VCaP (cell line): ENCODE measurements around the gene PPP1R18.
A peak's percentile ranks its signal among the peaks of the same experiment; 100 is the strongest.

Source experiments
- H3K27ac ChIP-seq: fragments of 450-650 bp; 2 replicates; pipeline ENCODE4 v1.5.1; 2017
- TF ChIP-seq, protein P1 (sequence below): fragments of 450-650 bp; conservative IDR thresholded peaks from 2 replicates; pipeline ENCODE4 v1.5.1; 2017; ENCODE audit warnings: mild to moderate bottlenecking, moderate library complexity

Gene PPP1R18

DNA sequence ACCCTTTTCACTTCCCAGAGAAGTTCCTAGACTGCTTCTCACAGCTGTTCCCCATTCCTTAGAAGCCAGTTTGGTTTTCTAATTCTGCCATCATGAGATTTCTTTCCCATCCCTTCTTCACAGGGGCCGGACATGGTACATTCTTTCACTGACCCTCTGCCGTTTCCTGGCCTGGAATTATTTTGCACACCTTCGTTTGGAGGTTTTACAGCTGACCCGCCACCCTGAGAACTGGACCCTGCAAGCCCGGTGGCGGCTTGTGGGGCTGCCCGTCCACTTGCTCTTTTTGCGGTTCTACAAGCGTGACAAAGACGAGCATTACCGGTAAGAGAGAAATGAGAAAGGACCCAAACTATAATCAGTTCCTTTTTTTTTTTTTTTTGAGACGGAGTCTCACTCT is 35.3 kb downstream of the PPP1R18 start:
- TF ChIP-seq, protein P1, sequence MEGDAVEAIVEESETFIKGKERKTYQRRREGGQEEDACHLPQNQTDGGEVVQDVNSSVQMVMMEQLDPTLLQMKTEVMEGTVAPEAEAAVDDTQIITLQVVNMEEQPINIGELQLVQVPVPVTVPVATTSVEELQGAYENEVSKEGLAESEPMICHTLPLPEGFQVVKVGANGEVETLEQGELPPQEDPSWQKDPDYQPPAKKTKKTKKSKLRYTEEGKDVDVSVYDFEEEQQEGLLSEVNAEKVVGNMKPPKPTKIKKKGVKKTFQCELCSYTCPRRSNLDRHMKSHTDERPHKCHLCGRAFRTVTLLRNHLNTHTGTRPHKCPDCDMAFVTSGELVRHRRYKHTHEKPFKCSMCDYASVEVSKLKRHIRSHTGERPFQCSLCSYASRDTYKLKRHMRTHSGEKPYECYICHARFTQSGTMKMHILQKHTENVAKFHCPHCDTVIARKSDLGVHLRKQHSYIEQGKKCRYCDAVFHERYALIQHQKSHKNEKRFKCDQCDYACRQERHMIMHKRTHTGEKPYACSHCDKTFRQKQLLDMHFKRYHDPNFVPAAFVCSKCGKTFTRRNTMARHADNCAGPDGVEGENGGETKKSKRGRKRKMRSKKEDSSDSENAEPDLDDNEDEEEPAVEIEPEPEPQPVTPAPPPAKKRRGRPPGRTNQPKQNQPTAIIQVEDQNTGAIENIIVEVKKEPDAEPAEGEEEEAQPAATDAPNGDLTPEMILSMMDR = no peak
- no peak overlapping the region for H3K27ac ChIP-seq

DNA sequence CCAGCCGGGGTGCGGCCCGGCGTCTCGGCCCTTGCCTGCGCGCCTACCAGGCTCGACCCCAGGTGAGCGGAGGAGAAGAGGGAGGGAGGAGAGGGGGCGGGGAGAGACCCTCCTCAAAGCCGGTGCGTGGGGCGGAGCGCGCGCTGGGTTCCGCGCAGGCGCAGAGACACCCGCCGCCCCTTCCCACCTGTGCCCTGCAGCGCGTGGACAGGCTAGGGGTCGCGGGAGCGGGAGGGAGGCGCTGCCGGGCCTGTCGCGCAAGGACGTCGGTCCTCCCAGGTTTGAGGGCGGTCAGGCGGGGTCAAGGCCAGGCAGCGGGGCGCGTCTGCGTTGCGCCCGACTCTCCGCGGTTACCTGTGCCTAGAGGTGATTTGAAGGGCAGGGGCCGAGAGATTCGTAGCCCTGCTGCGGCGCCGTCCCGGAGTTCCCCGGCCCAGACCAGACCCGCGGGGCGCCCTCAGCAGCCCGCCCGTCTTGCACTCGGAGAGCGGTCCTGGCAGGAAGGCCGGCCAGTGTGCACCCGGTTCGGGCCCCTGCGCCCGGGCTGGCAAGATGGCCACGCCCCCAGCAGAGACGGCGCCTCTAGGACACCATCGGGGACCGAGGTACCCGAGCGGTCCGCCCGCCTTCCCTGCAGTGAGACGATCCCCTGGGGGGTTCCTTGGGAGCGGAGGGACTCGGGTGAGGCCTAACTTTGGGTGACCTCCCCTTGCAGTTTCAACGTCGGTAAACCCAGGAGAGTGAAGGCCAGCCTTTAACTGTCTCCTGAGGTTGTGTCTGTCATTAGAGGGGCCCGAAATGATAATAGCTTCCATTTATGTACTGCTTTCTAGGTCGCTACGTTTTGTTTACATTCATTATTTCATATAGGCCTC is 39.0 kb downstream of the PPP1R18 start:
- H3K27ac ChIP-seq = peak overlapping the region; percentile 94
- TF ChIP-seq, protein P1 = no peak

DNA sequence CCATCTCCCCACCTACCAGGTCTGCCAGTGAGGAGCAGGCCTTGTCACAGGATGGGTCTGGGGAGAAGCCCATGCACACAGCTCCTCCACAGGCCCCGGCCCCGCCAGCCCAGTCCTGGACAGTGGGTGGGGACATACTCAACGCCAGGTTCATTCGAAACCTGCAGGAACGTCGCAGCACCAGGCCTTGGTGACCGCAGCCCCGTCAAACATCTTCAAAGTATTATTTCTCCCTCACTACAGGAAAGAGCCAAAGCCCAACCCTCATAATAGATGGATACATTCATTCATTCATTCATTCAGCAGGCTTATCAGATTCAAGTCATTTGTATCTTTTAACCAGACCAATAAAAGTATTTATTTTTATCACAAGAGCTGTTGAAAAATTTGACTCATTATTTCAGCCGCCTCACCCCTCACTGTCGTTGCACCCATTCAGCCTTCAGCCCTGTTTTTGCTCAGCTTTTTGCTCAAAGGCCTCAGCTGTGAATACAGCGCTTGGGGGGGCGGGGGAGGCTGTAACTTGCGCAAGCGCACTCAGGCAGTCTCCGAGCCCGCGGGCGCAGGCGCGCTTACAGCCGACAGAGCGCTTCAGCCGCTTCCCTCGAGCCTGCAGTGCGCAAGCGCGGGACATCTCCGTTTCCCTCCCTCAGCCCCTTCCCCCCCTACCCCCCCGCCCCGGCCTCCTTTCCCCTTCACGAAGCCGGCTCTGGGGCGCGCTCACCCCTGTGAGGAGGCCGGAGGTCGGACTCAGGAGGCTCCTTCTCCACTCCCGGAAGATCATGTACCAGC is 39.8 kb downstream of the PPP1R18 start, which contains the start of gene C6orf136:
C6orf136 (plus strand) TSS at position 684 of the 792 bp plus-strand sequence; CDS start at position 783, 99 bp downstream.
- TF ChIP-seq, protein P1 = no peak
- peak within 1 kb of the TSS; percentile 94 for H3K27ac ChIP-seq

DNA sequence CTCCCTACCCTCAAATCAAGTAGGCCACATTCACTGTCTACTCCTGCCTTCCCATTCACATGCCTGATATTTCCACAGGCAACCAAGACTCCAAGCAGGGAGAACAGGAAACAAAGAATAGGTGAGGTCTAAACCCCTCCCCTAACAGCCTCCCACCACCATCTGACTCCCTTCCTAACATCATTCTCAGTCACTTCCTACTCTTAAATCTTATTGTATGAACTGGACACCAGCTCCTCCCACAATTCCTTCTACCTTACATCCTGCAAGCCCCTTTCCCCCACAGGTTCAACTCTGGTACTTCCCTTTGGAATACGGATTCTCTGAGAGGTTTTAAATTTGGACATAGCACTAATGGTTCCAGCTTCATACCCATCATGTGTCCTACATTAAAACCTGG is 40.5 kb downstream of the PPP1R18 start:
- TF ChIP-seq, protein P1 = no peak
- H3K27ac ChIP-seq = peak overlapping the region; percentile 94; the same call in 1 of the 2 replicates

DNA sequence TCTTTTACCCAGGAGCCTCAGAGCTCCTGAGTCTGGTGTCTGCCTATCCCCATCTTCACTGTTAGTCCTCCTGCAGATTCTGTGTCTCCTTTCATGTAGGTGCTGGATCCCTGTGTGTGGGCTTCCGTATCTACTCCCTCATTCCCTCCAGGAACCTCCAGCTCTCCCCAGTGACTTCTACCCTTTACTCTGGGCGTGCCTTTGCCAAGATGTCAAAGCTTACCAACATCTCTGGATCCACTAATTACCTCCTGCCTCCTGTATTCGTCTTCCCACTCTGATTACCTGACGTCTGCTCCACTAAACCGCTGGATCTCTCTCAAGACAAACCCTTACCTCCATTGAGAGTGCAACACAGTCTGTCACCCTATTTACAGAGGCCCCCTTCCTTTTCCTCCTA is 41.7 kb downstream of the PPP1R18 start:
- no peak overlapping the region for H3K27ac ChIP-seq

DNA sequence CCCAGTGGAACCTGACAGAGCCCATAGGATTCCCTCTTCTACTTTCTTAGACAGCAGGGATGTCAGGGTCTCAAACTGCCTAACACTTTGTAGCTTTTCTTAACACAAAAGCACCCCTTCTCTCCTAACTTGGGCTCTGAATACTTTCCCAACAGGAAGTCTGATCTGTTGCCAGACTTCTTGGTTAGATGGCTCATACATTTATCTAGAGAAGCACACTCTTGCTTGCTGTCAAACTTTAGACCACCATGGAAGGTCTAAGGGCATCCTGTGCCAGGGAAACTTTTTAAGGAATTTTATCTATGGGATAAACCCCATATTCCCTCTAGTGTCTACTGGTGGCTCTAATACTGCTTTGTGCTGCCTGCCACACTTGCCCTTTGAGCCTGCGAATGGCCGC is 42.8 kb downstream of the PPP1R18 start:
- TF ChIP-seq, protein P1 = no peak
- H3K27ac ChIP-seq = no peak overlapping the region

More for the DNA sequence above, 41.7 kb downstream of the PPP1R18 start:
- TF ChIP-seq, protein P1 = no peak

DNA sequence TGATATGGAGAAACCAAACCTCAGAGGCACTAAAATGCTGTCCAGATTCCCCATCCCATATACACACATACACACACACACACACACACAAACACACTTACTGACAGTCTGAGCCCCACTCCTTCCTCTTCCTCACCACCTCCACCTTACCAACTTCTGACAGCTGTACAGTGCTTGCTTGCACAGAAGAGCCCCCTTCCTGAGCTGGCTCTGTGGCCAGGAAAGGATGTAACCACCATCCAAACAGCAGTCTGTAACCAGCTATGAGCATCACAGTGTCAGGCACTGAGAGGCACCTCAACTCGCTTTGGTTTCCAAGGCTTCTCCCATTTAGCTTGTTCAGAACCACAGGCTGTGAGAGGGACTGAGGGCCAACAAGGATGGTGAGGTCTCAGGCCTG is 45.4 kb downstream of the PPP1R18 start:
- H3K27ac ChIP-seq = no peak overlapping the region
- TF ChIP-seq, protein P1 = no peak
